Astrocyte of the cerebellum (primary cell): Measurements from ENCODE around the gene USP10.

Source experiments
- DNase-seq: peaks from one replicate; pipeline ENCODE4 v3.0.0-alpha.2; 2011; ENCODE audit warnings: low read depth
- H3K4me3 ChIP-seq: 2 replicates; pipeline ENCODE4 v1.5.1; 2011; ENCODE audit warnings: mild to moderate bottlenecking, low read depth, low read length, moderate library complexity
- CTCF ChIP-seq: IDR thresholded peaks from 2 replicates; pipeline ENCODE4 v1.5.1; 2012; ENCODE audit warnings: low read length, low read depth, moderate library complexity, mild to moderate bottlenecking; ENCODE audit errors: missing control alignments
- in situ Hi-C: cut with HindIII; loops from 2 replicates; pipeline ENCODE4 v1.10.0; 2017; ENCODE audit warnings: low sequenced_read_pairs

USP10 gene

GRCh38 chr16:84823926-84824325 is 124.1 kb downstream of the USP10 start:
- H3K4me3 ChIP-seq = no peak overlapping the region
- in situ Hi-C loops = no loop called here
- DNase-seq = no peak
- no peak for TF ChIP-seq CTCF

- in situ Hi-C loops = no loop called here
- no peak for DNase-seq
- H3K4me3 ChIP-seq = no peak overlapping the region
- TF ChIP-seq CTCF = no peak
Observed at GRCh38 chr16:84825896-84826557, 126.2 kb downstream of the USP10 start.

- no peak for TF ChIP-seq CTCF
- H3K4me3 ChIP-seq = no peak overlapping the region
- in situ Hi-C loops = no loop called here
- no peak for DNase-seq
Observed at GRCh38 chr16:84826558-84826941, 126.8 kb downstream of the USP10 start.

- H3K4me3 ChIP-seq = no peak overlapping the region
- TF ChIP-seq CTCF = no peak
- DNase-seq = no peak
- in situ Hi-C loops = no loop called here
Observed at GRCh38 chr16:84827131-84827574, 127.4 kb downstream of the USP10 start.

- no peak for DNase-seq
- no peak overlapping the region for H3K4me3 ChIP-seq
- TF ChIP-seq CTCF = no peak
- in situ Hi-C loops = no loop called here
Observed at GRCh38 chr16:84827897-84828296, 128.1 kb downstream of the USP10 start.

- TF ChIP-seq CTCF = no peak
- H3K4me3 ChIP-seq = no peak overlapping the region
- in situ Hi-C loops = no loop called here
- no peak for DNase-seq
Observed at GRCh38 chr16:84828322-84828721, 128.5 kb downstream of the USP10 start.
